ENCODE results near the gene HCST.

GRCh38 chr19:35870798-35871197 is 31.5 kb upstream of the HCST start:
- TF ChIP-seq CTCF (IDR thresholded peaks at IDR 0.05) (no peak), POLR2A (IDR thresholded peaks at IDR 0.05) (no peak)
